ENCODE data around the gene CDKL1.

DNA sequence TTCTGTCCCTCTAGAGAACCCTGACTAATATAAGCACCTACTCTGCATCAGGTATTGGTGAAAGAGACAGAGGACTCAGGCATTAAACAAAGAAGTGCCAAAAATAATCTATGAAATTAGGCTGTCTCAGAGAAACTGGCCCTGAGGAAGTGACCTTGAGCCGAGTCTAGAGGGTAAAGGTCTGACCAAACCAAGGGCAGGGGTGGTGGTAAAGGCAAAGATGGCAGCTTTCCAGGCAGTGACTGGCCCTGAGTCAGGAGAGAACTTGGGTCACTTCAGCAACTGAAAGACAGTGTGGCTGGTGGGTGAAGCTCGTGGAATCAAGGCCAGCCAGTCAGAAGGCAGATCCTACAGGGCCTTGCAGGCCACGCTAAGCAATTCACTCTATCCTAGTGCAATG is 30.6 kb downstream of the CDKL1 start:
- TF ChIP-seq, protein P1, sequence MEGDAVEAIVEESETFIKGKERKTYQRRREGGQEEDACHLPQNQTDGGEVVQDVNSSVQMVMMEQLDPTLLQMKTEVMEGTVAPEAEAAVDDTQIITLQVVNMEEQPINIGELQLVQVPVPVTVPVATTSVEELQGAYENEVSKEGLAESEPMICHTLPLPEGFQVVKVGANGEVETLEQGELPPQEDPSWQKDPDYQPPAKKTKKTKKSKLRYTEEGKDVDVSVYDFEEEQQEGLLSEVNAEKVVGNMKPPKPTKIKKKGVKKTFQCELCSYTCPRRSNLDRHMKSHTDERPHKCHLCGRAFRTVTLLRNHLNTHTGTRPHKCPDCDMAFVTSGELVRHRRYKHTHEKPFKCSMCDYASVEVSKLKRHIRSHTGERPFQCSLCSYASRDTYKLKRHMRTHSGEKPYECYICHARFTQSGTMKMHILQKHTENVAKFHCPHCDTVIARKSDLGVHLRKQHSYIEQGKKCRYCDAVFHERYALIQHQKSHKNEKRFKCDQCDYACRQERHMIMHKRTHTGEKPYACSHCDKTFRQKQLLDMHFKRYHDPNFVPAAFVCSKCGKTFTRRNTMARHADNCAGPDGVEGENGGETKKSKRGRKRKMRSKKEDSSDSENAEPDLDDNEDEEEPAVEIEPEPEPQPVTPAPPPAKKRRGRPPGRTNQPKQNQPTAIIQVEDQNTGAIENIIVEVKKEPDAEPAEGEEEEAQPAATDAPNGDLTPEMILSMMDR (IDR thresholded peaks at IDR 0.05) = no peak
- no peak for TF ChIP-seq POLR2A (IDR thresholded peaks at IDR 0.05)

All from heart left ventricle (tissue), 13 donors.